ENCODE data around the gene PCMT1. TPM values are rescaled to one million over a fixed set of nuclear protein-coding genes. Genes with fewer than 3 reads are reported as not detected.

PCMT1 gene
- total RNA-seq, 4 donors from 2014 or later, result 62.2 to 133 (median 77.9) TPM

DNA sequence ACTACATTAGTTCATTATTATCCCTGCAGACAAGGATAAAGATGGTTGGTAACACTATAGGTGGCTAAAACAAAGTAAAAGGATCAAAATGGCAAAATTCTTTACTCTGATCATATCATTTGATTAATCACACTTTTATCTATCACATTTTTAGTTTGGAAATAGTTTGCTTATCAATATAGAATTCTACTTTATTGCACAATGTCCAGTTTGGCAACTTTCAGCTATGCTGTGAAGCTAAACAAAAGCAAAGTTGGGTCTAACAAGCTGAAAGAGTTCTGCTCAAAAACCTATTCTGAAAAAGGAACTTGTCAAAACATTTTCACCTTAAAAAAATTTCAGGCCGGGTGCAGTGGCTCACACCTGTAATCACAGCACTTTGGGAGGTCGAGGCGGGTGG lies 23.8 kb upstream of the PCMT1 start:
- DNase-seq, result no peak
- H3K4me1 ChIP-seq, result no peaks in the 10 kb centered on the region
- no peaks in the 10 kb centered on the region for H3K9me3 ChIP-seq
- peaks cover 8 to 19% of the 10 kb centered on the region in 2 donors for H3K36me3 ChIP-seq
- 79 to 86% methylated on average over 3 of the region's 3 CpGs for WGBS, 2 donors
- TF ChIP-seq, protein P1, sequence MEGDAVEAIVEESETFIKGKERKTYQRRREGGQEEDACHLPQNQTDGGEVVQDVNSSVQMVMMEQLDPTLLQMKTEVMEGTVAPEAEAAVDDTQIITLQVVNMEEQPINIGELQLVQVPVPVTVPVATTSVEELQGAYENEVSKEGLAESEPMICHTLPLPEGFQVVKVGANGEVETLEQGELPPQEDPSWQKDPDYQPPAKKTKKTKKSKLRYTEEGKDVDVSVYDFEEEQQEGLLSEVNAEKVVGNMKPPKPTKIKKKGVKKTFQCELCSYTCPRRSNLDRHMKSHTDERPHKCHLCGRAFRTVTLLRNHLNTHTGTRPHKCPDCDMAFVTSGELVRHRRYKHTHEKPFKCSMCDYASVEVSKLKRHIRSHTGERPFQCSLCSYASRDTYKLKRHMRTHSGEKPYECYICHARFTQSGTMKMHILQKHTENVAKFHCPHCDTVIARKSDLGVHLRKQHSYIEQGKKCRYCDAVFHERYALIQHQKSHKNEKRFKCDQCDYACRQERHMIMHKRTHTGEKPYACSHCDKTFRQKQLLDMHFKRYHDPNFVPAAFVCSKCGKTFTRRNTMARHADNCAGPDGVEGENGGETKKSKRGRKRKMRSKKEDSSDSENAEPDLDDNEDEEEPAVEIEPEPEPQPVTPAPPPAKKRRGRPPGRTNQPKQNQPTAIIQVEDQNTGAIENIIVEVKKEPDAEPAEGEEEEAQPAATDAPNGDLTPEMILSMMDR (IDR thresholded peaks at IDR 0.05), result no peak
- no peak for TF ChIP-seq POLR2A (IDR thresholded peaks at IDR 0.05)
- H3K27ac ChIP-seq, result no peak overlapping the region
- no peak overlapping the region for H3K4me3 ChIP-seq (replicated peaks in 1 of 3)
- no peaks in the 10 kb centered on the region for H3K27me3 ChIP-seq
- intact Hi-C loops (cut with DNase I), result no loop called here

DNA sequence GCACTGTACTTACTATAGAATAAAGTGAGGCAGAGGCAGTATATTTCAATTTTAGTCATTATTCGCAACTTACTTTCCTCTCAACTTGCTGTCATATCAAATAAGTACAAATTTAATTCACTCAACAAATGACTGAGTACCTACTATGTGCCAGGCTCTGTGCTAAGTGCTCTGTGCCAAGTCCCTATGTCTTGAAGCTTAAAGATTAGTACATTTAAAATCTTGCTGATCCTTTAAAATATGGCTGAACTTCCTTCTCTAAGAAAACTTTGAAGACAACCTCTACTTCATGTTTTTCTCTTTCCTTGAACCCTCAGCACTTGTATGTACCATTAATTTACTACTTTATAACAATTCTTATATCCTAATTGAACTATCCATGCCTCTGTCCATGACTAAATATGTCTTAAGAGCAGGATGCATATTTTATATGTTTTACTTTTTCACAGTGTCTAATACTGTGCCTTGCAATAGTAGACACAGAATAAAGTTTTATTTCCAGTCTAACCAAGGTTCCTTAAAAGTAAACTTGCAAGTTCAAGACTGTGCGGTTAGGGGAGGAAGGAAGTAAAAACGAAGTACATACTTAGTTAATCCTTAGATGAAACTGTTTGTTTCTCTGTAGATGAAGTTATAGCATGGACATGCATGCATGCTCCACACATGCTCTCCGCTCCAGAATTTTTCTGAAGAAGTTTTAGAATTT lies 21.6 kb upstream of the PCMT1 start:
- Histone ChIP-seq H3K4me3 (replicated peaks in 1 of 3) (no peak overlapping the region), H3K9me3 (no peaks in the 10 kb centered on the region), H3K27me3 (no peaks in the 10 kb centered on the region), H3K27ac (no peak overlapping the region), H3K4me1 (no peaks in the 10 kb centered on the region), H3K36me3 (peaks cover 8 to 28% of the 10 kb centered on the region in 2 donors)
- TF ChIP-seq, protein P1 (IDR thresholded peaks at IDR 0.05), result no peak
- no peak for TF ChIP-seq POLR2A (IDR thresholded peaks at IDR 0.05)
- no peak for DNase-seq
- WGBS, 2 donors, result 89 to 91% methylated on average over 4 of the region's 4 CpGs
- intact Hi-C loops (cut with DNase I), result no loop called here

DNA sequence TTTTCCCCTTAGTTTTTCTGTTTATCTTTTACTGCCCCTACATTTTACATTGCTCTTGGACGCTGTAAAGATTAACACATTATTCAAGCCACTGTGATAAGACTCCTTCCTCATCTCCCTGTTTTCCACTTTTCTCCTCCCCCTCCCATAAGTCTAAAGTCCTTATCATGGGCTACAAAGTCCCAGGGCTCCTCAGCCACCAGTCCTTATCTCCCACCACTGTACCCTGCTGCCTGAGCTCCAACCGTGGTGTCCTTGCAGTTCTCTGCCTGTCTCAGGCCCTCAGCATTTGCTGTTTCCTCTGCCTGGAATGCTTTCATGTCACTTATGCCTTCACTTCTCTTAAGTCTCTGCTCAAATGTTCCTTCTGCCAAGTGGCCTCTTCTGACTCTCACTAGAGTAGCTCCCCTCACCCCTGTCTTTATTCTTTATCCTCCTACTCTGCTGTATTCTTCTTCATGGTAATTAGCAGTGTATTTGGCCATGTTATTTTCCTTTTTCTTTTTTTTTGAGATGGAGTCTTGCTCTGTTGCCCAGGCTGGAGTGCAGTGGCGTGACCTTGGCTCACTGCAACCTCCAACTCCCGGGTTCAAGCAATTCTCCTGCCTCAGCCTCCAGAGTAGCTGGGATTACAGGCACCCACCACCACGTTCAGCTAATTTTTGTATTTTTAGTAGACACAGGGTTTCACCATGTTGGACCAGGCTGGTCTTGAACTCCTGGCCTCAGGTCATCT lies 20.9 kb upstream of the PCMT1 start:
- Histone ChIP-seq H3K27me3 (no peaks in the 10 kb centered on the region), H3K4me3 (replicated peaks in 1 of 3) (no peak overlapping the region), H3K27ac (no peak overlapping the region), H3K36me3 (peaks cover 8 to 28% of the 10 kb centered on the region in 2 donors), H3K4me1 (peaks cover 0 to 4% of the 10 kb centered on the region in 2 donors), H3K9me3 (no peaks in the 10 kb centered on the region)
- TF ChIP-seq POLR2A (IDR thresholded peaks at IDR 0.05), result no peak
- TF ChIP-seq, protein P1 (IDR thresholded peaks at IDR 0.05), result no peak
- WGBS, 2 donors, result 85 to 94% methylated on average over 5 of the region's 5 CpGs
- intact Hi-C loops (cut with DNase I), result no loop called here
- no peak for DNase-seq

DNA sequence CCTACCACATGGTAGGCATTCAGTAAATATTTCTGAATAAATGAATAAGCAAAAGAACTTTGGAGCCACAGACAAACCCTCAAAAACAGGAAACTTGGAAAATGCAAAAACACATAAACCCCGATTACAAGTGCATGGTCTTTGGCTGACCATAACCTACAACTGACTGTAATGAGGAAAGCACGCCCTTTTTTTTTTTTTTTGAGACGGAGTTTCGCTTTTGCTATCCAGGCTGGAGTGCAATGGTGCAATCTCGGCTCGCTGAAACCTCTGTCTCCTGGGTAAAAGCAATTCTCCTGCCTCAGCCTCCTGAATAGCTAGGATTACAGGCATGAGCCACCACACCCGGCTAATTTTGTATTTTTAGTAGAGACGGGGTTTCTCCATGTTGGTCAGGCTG lies 19.7 kb upstream of the PCMT1 start:
- TF ChIP-seq, protein P1 (IDR thresholded peaks at IDR 0.05), result no peak
- no peak for TF ChIP-seq POLR2A (IDR thresholded peaks at IDR 0.05)
- Histone ChIP-seq H3K4me1 (peaks cover 0 to 4% of the 10 kb centered on the region in 2 donors), H3K9me3 (no peaks in the 10 kb centered on the region), H3K27ac (no peak overlapping the region), H3K27me3 (no peaks in the 10 kb centered on the region), H3K36me3 (peaks cover 8 to 28% of the 10 kb centered on the region in 2 donors), H3K4me3 (replicated peaks in 1 of 3) (no peak overlapping the region)
- 91 to 94% methylated on average over 8 of the region's 8 CpGs for WGBS, 2 donors
- no peak for DNase-seq
- intact Hi-C loops (cut with DNase I), result loop anchor here (10.0 kb wide), 1 partner anchor 165 kb away; the partner anchor contains the start of gene GINM1

All from thyroid gland (tissue), 4 donors.